Panc1 (cell line): ENCODE measurements around the gene LIMK2.

Experiments
- CTCF ChIP-seq: fragments of 450-650 bp; IDR thresholded peaks from 2 replicates; pipeline ENCODE4 v1.5.1; 2017; ENCODE audit warnings: mild to moderate bottlenecking
- POLR2AphosphoS5 ChIP-seq: IDR thresholded peaks from 2 replicates; pipeline ENCODE4 v1.6.1; 2012; ENCODE audit warnings: mild to moderate bottlenecking, low read depth, low read length, moderate library complexity
- REST ChIP-seq, 2 experiments: IDR thresholded peaks; 2 replicates each; pipeline ENCODE4 v1.6.1; 2011 to 2012; ENCODE audit warnings: low read depth in 2 of 2, control low read depth in 1 of 2, low read length in 1 of 2, mild to moderate bottlenecking in 1 of 2, moderate library complexity in 1 of 2; ENCODE audit not compliant: insufficient read depth in 1 of 2
- TCF7L2 ChIP-seq: IDR thresholded peaks from 2 replicates; pipeline ENCODE4 v1.6.1; 2011; ENCODE audit warnings: mild to moderate bottlenecking, low read depth, low read length, inconsistent platforms

GRCh38 chr22:31193092-31193491 is 19.0 kb upstream of the LIMK2 start:
- TF ChIP-seq CTCF, result no peak
- no peak for TF ChIP-seq REST (IDR thresholded peaks at IDR 0.05; ENCODE audit: insufficient read depth in 1 of 2, low read depth in 2 of 2, low read length in 1 of 2)
- no peak for TF ChIP-seq POLR2AphosphoS5
- TF ChIP-seq TCF7L2, result no peak
